GM19397 (cell line): ENCODE data around the gene ASPN.

Source experiments
- ATAC-seq: cut with Tn5 transposase; IDR thresholded peaks from one replicate; pipeline ENCODE4 v1.9.1; 2021; ENCODE audit warnings: mild to moderate bottlenecking, moderate library complexity; ENCODE audit not compliant: unreplicated experiment

Gene ASPN

GRCh38 chr9:92506184-92506857 is 24.0 kb upstream of the ASPN start:
- ATAC-seq: no peak

- no peak for ATAC-seq
Measured at GRCh38 chr9:92504881-92505280, 22.6 kb upstream of the ASPN start.

GRCh38 chr9:92503156-92503555 is 20.9 kb upstream of the ASPN start:
- no peak for ATAC-seq

- no peak for ATAC-seq
Measured at GRCh38 chr9:92501671-92502393, 19.5 kb upstream of the ASPN start.

GRCh38 chr9:92500725-92501124 is 18.4 kb upstream of the ASPN start:
- ATAC-seq: no peak

- no peak for ATAC-seq
Measured at GRCh38 chr9:92499701-92500100, 17.4 kb upstream of the ASPN start.

- ATAC-seq: no peak
Measured at GRCh38 chr9:92496396-92497176, 14.3 kb upstream of the ASPN start.

- ATAC-seq: no peak
Measured at GRCh38 chr9:92494856-92495255, 12.6 kb upstream of the ASPN start.

- no peak for ATAC-seq
Measured at GRCh38 chr9:92493749-92494387, 11.6 kb upstream of the ASPN start.

GRCh38 chr9:92492781-92493401 is 10.6 kb upstream of the ASPN start:
- ATAC-seq: no peak

- ATAC-seq: no peak
Measured at GRCh38 chr9:92488681-92489550, 6.6 kb upstream of the ASPN start.

- ATAC-seq: no peak
Measured at GRCh38 chr9:92486371-92486770, 4.1 kb upstream of the ASPN start.

- ATAC-seq: no peak
Measured at GRCh38 chr9:92484563-92484962, 2.3 kb upstream of the ASPN start.

- ATAC-seq: no peak
Measured at GRCh38 chr9:92483627-92484545, 1.6 kb upstream of the ASPN start.

GRCh38 chr9:92482805-92483204 is 499 bp upstream of the ASPN start:
- no peak for ATAC-seq

- no peak for ATAC-seq
Measured at GRCh38 chr9:92480986-92481633, 1.2 kb downstream of the ASPN start.

- no peak for ATAC-seq
Measured at GRCh38 chr9:92480291-92480771, 2.0 kb downstream of the ASPN start.

GRCh38 chr9:92479346-92479745 is 3.0 kb downstream of the ASPN start:
- ATAC-seq: no peak
